Lung microvascular endothelial cell (primary cell): Measurements from ENCODE around the gene POR. TPM values are rescaled to one million over a fixed set of nuclear protein-coding genes. Genes with fewer than 3 reads are reported as not detected.
A peak's percentile ranks its signal among the peaks of the same experiment; 100 is the strongest.

ENCODE experiments used
- DNase-seq, 2 donors: peaks; one replicate each; pipeline versions ENCODE4 v3.0.0 to v3.0.0-alpha.2; 2010; ENCODE audit warnings: low read depth in 2 of 2
- total RNA-seq: library from RNA; depleted of rRNA; stranded (reverse); fragments of >200 nt; gene quantifications from 2 replicates; pipeline ENCODE4 v1.2.1, GENCODE V29; 2014

Gene POR
- total RNA-seq, 1 donor from 2014 or later = 132 TPM

DNA sequence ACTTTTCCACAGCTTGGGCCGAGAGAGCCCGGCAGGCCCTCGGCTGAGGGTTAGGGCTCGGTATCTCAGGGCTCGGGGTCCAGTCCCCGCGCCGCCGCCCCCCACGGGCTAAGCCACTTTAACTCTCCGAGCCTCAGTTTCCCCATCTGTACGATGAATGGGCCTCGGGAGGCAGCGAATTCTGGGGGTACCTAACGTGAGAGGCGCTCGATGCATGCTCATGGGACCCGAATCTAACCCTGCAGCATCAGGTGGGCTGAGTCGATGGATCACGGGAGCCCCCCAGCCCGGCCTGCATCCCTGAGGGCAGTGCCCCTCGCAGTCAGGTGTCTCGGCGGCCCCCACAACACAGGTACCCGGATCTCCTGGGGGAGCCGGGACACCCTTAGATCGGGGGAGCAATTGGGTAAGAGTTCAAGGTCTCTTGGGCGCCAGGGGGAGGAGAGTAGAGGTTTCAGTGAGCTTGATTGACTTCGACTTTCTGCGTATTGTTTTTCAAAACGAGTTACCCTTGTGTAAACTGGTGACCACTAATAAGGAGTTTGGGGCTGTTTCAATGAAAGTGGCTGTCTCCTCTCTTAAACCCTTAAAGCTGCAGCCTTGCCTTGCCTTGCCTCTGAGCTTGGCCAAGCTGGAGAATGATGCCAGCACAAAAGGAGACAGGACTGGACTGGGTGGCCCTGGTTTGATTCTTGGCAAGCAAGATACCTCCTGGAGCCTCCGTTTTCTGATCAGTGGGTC lies 631 bp downstream of the POR start:
- peak; percentile 25 to 26 for DNase-seq

DNA sequence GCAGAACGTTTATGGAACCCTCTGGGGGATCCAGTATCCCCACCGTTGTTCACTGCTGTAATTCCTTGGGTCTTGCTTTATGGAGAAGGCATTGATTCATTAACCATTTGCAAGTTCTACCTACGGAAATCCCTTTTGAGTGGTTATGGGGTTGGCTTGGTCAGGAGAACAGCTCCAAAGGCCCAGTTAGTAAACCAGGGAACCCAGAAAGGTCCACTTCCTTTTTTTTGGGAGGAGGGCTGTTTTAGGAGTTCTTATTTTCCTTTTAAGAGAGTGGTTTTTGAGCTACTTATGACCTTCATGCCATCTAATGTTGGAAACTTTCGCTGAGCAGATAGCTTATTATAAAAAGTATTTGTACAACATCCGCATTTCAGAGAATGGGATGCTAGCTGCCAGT lies 1.3 kb downstream of the POR start:
- no peak for DNase-seq

DNA sequence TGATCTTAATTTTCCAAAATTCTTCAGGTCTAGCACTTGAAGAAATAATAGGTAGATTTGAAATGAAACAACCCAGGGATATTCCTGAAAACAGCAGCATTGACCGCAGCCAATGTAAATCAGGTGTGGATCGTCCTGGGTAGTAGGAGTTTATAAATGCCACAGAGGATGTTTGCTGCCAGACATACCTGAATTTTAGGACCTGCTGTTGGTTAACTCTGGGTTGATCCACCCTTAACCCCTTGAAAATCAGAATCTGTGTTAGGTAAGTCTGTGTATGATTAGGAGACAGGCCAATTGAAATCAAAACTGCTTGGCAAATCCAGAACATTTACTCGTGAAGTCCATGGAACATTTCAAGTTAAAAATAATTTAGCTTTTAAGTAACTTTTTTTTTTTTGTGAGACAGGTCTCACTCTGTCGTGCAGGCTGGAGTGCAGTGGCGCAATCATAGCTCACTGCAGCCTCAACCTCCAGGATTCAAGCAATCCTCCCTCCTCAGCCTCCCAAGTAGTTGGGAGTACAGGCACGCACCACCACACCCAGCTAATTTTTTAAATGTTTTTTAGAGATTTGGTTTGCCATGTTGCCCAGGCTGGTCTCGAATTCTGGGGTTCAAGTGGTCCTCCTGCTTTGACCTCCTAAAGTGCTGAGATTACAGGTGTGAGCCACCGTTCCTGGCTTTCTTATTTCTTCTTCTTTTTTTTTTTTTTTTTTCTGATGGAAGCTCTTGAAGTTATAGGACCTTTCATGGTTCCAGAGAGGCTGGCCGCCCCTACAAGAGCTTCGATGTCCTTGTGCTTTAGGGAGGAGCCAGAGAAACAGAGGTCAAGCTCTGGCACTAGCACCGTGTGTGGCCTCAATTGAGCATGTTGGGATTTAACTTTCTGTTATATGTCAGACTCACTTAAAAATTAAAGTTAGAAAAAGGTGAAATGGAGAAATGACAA lies 2.0 kb downstream of the POR start:
- no peak for DNase-seq

GRCh38 chr7:75920431-75921161 lies 5.6 kb downstream of the POR start:
- DNase-seq = no peak

DNA sequence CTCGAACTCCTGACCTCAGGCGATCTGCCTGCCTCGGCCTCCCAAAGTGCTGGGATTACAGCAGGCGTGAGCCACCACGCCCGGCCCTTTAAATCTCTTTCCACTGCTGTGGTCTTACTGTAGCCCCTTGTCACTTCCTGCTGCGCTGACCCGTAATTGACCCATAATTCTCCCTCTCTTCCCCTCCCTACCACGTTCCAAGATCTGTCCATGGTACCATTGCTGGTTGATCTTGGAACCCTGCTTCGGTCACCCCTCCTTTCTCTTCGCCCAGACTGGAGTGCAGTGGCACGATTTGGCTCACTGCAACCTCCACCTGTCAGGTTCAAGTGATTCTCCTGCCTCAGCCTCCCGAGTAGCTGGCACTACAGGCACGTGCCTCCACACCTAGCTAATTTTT lies 6.5 kb downstream of the POR start:
- peak; percentile 34 to 35 for DNase-seq

DNA sequence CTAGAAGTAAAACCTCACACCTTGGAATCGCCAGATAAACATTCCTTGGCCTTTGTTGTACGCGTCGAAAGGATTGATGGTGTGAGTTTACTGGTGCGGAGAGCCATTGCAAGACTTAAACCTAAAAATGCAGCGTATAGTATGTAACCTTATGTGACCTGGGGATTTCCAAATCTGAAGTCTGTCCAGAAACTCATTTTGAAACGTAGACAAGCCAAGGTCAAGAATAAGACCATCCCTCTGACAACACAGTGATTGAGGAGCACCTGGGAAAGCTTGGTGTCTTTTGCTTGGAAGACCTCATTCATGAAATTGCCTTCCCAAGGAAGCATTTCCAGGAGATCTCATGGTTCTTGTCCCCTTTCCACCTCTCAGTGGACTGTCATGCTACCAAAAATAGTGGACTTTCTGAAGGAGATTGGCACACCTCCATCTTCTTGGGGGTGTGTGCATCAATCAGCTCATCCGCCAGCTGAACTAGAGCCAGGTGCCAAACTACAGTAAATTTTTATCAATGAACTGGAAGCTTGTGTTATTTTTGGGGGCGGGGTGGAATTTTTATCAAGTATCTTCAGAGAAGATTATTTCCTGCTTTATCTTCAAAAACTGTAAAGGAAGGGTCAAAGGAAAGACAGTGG lies 8.1 kb downstream of the POR start:
- no peak for DNase-seq

GRCh38 chr7:75924256-75924655 lies 9.3 kb downstream of the POR start:
- DNase-seq = no peak

- no peak for DNase-seq
These were observed 9.9 kb downstream of the POR start for GRCh38 chr7:75924889-75925288.

- DNase-seq = no peak
These were observed 10.9 kb downstream of the POR start for GRCh38 chr7:75925717-75926435.

- DNase-seq = no peak
These were observed 13.6 kb downstream of the POR start for GRCh38 chr7:75928568-75928914.

GRCh38 chr7:75931680-75932079 lies 16.7 kb downstream of the POR start:
- peak in 1 of 2 donors; percentile 22 for DNase-seq

GRCh38 chr7:75937958-75938786 lies 23.2 kb downstream of the POR start:
- DNase-seq = peak; percentile 89 to 90

GRCh38 chr7:75938921-75939320 lies 24.0 kb downstream of the POR start:
- no peak for DNase-seq

GRCh38 chr7:75943864-75944263 lies 28.9 kb downstream of the POR start:
- peak in 1 of 2 donors; percentile 66 for DNase-seq

DNA sequence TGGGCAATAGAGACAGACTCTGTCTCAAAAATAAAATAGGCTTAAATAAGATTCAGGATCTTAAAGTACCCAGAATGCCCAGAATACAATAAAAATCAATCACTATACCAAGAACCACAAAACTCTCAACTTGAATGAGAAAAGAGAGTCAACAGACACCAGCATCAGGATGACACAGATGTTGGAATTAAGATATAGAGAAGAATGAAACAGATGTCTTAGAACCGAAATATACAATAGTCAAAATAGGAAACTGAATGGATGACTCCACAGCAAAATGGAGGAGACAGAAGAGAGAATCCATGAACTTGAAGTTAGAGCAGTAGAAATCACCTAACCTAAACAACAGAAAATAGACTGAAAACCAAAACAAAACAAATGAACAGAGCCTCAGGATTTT lies 29.6 kb downstream of the POR start:
- no peak for DNase-seq

DNA sequence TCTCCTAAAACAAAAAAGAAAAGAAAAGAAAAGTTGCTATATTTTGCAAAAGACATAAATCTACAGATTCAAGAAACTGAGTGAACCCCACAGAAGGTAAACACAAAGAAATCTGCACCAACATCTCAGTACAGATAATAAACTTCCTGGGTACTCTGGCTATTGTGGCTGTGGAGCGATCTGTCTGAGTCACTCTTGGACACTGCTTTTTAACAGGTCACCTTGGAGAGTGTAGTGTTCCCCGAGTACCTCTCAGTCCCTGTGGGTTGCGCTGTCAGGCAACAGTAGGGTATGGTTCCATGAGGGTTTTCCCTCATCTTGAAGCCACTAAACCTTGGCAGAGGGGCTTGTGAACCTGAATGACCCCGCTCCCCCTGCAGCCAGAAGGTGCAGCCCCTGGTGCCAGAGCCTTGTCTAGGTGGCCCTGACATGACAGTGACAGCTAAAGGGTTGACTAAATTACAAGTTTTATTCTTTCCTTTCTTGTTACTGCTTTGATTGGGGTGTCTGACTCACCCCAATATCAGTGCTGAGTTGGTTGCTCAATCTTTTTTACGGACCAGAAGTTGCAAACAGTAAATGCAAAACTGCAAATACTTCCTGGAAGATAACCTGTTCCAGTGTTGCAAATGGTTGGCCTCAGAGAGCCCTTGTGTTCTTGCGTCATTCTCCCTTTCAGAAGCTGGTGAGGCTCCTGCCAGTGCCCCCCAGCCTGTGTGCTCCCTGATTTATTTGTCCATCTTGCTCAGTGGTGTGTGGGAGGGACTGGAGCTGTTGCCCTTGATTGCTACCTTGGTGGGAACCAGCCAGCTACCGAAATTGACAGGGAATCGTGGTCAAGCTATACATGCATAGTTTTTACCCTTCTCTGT lies 30.6 kb downstream of the POR start:
- peak in 1 of 2 donors; percentile 25 for DNase-seq

GRCh38 chr7:75946207-75946855 lies 31.4 kb downstream of the POR start:
- DNase-seq = no peak

- peak in 1 of 2 donors; percentile 70 for DNase-seq
These were observed 33.2 kb downstream of the POR start for GRCh38 chr7:75948179-75948578.
